SU-DHL-6 (cell line): ENCODE data around the gene HNRNPM.

ENCODE experiments used
- H2AFZ ChIP-seq: fragments of 200-600 bp; sonication (generic); 2 replicates; pipeline ENCODE4 v1.6.1; 2014; ENCODE audit warnings: low read depth, mild to moderate bottlenecking, moderate library complexity, mixed read lengths, antibody characterized with exemption, low read length; ENCODE audit not compliant: severe bottlenecking
- H3F3A ChIP-seq: fragments of 200-600 bp; shearing (Covaris generic); 2 replicates; pipeline ENCODE4 v1.6.0; 2016; ENCODE audit warnings: antibody characterized with exemption, mild to moderate bottlenecking; ENCODE audit not compliant: insufficient read depth
- H3K27ac ChIP-seq: fragments of 200-600 bp; sonication (generic); 2 replicates; pipeline ENCODE4 v1.5.1; 2016; ENCODE audit warnings: low read depth, mild to moderate bottlenecking, low read length, moderate library complexity, mixed read lengths
- H3K27me3 ChIP-seq: fragments of 200-600 bp; sonication (generic), shearing (Covaris generic); 2 replicates; pipeline ENCODE4 v1.6.0; 2014; ENCODE audit warnings: mild to moderate bottlenecking, low read length
- H3K36me3 ChIP-seq: fragments of 200-600 bp; sonication (generic); 2 replicates; pipeline ENCODE4 v1.6.1; 2014; ENCODE audit warnings: mild to moderate bottlenecking, low read length, mixed read lengths
- H3K4me2 ChIP-seq: fragments of 300-600, 200-600 bp; shearing (Covaris generic), sonication (generic); 2 replicates; pipeline ENCODE4 v1.6.0; 2014; ENCODE audit warnings: low read length, low read depth, mild to moderate bottlenecking; ENCODE audit not compliant: poor library complexity, severe bottlenecking
- H3K4me3 ChIP-seq: fragments of 200-600 bp; sonication (generic); 2 replicates; pipeline ENCODE4 v1.5.1; 2014; ENCODE audit warnings: antibody characterized with exemption, low read length, mild to moderate bottlenecking, mixed read lengths; ENCODE audit not compliant: insufficient read depth, poor library complexity, severe bottlenecking
- H3K79me2 ChIP-seq: fragments of 200-600 bp; sonication (generic); 2 replicates; pipeline ENCODE4 v1.6.1; 2014; ENCODE audit warnings: mild to moderate bottlenecking, low read length, moderate library complexity; ENCODE audit not compliant: insufficient read depth
- H3K9ac ChIP-seq: fragments of 200-600 bp; sonication (generic); 2 replicates; pipeline ENCODE4 v1.7.0; 2014; ENCODE audit warnings: mild to moderate bottlenecking, low read length
- H3K9me2 ChIP-seq: fragments of 200-600 bp; sonication (generic); replicated peaks from 2 replicates; pipeline ENCODE4 v1.6.1; 2014; ENCODE audit warnings: low read length; ENCODE audit not compliant: insufficient read depth
- H3K9me3 ChIP-seq: fragments of 200-600 bp; sonication (generic); 2 replicates; pipeline ENCODE4 v1.6.1; 2014; ENCODE audit warnings: low read length, mixed read lengths; ENCODE audit not compliant: insufficient read depth
- H4K20me1 ChIP-seq: fragments of 200-600 bp; sonication (generic); 2 replicates; pipeline ENCODE4 v1.6.1; 2014; ENCODE audit warnings: low read depth, mild to moderate bottlenecking, antibody characterized with exemption, low read length, moderate library complexity, mixed read lengths
- EZH2phosphoT487 ChIP-seq: fragments of 200-600 bp; sonication (generic), shearing (Covaris generic); conservative IDR thresholded peaks from 2 replicates; pipeline ENCODE4 v1.6.1; 2018; ENCODE audit warnings: mild to moderate bottlenecking, antibody characterized with exemption, low read length, moderate library complexity, mixed read lengths
- TF ChIP-seq, protein P1 (sequence below): fragments of 200-600 bp; sonication (generic); IDR thresholded peaks from one replicate; pipeline ENCODE4 v1.5.1; 2017; ENCODE audit warnings: antibody characterized with exemption, mild to moderate bottlenecking, low read length, moderate library complexity; ENCODE audit not compliant: insufficient read depth, poor library complexity, severe bottlenecking

The HNRNPM gene

DNA sequence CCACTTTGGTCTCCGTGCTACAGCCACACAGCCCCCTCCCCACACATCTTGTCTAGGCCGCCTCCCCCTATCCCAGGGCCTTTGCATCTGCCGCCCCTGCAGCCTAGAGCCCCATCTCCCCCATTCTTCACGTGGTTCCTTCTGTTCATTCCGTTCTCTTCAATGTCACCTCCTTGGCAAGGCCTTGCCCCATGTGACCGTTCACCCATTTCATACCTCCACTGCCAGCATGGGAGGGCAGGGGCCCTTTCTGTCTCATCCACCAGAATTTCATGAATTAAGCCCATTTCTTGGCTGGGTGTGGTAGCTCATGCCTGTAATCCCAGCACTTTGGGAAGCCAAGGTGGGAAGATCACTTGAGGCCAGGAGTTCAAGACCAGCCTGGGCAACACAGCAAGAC lies 15.7 kb upstream of the HNRNPM start:
- no peaks in the 10 kb centered on the region for H4K20me1 ChIP-seq
- H3K27me3 ChIP-seq: no peaks in the 10 kb centered on the region
- H3F3A ChIP-seq: no peaks in the 10 kb centered on the region
- H3K9me2 ChIP-seq: no peaks in the 10 kb centered on the region
- H2AFZ ChIP-seq: no peak overlapping the region
- H3K36me3 ChIP-seq: no peaks in the 10 kb centered on the region
- H3K27ac ChIP-seq: no peak overlapping the region
- H3K9ac ChIP-seq: no peak overlapping the region
- no peak overlapping the region for H3K4me2 ChIP-seq
- no peaks in the 10 kb centered on the region for H3K79me2 ChIP-seq
- TF ChIP-seq EZH2phosphoT487: no peak
- TF ChIP-seq, protein P1, sequence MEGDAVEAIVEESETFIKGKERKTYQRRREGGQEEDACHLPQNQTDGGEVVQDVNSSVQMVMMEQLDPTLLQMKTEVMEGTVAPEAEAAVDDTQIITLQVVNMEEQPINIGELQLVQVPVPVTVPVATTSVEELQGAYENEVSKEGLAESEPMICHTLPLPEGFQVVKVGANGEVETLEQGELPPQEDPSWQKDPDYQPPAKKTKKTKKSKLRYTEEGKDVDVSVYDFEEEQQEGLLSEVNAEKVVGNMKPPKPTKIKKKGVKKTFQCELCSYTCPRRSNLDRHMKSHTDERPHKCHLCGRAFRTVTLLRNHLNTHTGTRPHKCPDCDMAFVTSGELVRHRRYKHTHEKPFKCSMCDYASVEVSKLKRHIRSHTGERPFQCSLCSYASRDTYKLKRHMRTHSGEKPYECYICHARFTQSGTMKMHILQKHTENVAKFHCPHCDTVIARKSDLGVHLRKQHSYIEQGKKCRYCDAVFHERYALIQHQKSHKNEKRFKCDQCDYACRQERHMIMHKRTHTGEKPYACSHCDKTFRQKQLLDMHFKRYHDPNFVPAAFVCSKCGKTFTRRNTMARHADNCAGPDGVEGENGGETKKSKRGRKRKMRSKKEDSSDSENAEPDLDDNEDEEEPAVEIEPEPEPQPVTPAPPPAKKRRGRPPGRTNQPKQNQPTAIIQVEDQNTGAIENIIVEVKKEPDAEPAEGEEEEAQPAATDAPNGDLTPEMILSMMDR: no peak
- no peak overlapping the region for H3K4me3 ChIP-seq
- H3K9me3 ChIP-seq: no peaks in the 10 kb centered on the region

DNA sequence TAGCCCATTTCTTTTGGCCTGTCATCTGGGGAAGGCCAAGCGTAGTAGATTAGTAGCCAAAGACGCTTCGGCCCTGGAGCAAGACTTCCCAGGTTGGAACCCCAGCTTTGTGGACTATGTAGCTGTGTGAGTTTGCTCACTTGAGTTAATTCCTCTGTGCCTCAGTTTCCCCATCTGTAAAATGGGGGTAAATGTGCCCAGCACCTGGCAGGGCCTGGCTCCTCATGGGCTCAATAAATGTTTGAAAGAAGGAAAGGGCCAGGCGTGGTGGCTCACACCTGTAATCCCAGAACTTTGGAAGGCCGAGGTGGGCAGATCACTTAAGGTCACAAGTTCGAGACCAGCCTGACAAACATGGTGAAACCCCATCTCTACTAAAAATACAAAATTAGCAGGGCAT lies 14.9 kb upstream of the HNRNPM start:
- H3K27me3 ChIP-seq: no peaks in the 10 kb centered on the region
- no peaks in the 10 kb centered on the region for H3K9me2 ChIP-seq
- no peaks in the 10 kb centered on the region for H3K79me2 ChIP-seq
- no peak overlapping the region for H3K4me3 ChIP-seq
- no peak for TF ChIP-seq EZH2phosphoT487
- H3K36me3 ChIP-seq: no peaks in the 10 kb centered on the region
- no peaks in the 10 kb centered on the region for H4K20me1 ChIP-seq
- no peaks in the 10 kb centered on the region for H3K9me3 ChIP-seq
- no peak overlapping the region for H3K4me2 ChIP-seq
- H3K27ac ChIP-seq: no peak overlapping the region
- no peak overlapping the region for H3K9ac ChIP-seq
- H2AFZ ChIP-seq: no peak overlapping the region
- no peaks in the 10 kb centered on the region for H3F3A ChIP-seq

DNA sequence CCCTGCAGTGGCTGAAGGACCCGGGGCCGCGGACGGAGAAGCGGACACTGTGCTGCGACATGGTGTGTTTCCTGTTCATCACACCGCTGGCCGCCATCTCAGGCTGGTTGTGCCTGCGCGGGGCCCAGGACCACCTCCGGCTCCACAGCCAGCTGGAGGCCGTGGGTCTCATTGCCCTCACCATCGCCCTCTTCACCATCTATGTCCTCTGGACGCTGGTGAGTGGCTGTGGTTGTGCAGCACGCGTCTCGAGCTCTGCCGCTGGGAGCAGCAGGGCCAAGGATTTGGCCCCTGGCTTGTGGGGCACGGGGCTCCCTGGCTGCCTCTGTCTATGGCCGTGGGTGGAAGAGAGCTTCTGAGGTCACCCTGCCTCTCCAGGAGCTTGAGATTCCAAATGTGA lies 14.1 kb upstream of the HNRNPM start:
- Histone ChIP-seq H4K20me1 (no peaks in the 10 kb centered on the region), H3K79me2 (no peaks in the 10 kb centered on the region), H3F3A (no peaks in the 10 kb centered on the region), H3K4me2 (no peak overlapping the region), H2AFZ (no peak overlapping the region), H3K36me3 (no peaks in the 10 kb centered on the region), H3K4me3 (no peak overlapping the region), H3K9me3 (no peaks in the 10 kb centered on the region), H3K27ac (no peak overlapping the region), H3K9ac (no peak overlapping the region), H3K27me3 (no peaks in the 10 kb centered on the region), H3K9me2 (no peaks in the 10 kb centered on the region)
- TF ChIP-seq EZH2phosphoT487: no peak
- TF ChIP-seq, protein P1: no peak

DNA sequence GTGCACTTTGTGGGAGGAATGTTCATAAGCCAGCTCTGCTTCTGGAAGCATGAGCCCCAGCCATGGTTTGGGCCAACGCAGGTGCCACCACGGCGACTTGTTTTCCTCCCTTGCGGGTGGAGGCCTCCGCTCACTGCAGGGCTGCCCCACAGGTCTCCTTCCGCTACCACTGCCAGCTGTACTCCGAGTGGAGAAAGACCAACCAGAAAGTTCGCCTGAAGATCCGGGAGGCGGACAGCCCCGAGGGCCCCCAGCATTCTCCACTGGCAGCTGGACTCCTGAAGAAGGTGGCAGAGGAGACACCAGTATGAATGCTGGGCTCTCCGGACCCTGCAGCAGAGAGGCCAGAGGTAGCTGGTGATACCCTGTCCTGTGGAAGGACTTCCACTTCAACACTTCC lies 6.5 kb upstream of the HNRNPM start:
- H3K4me3 ChIP-seq: no peak overlapping the region
- no peak overlapping the region for H3K9ac ChIP-seq
- no peaks in the 10 kb centered on the region for H3K27me3 ChIP-seq
- H3K79me2 ChIP-seq: no peaks in the 10 kb centered on the region
- H2AFZ ChIP-seq: no peak overlapping the region
- TF ChIP-seq, protein P1: no peak
- no peak for TF ChIP-seq EZH2phosphoT487
- H3K9me3 ChIP-seq: no peaks in the 10 kb centered on the region
- H3K27ac ChIP-seq: no peak overlapping the region
- no peaks in the 10 kb centered on the region for H4K20me1 ChIP-seq
- no peaks in the 10 kb centered on the region for H3F3A ChIP-seq
- no peaks in the 10 kb centered on the region for H3K36me3 ChIP-seq
- no peaks in the 10 kb centered on the region for H3K9me2 ChIP-seq
- H3K4me2 ChIP-seq: no peak overlapping the region
